HCT116 (cell line): ENCODE results near the gene PARVA. TPM values are rescaled to one million over a fixed set of nuclear protein-coding genes. Genes with fewer than 3 reads are reported as not detected.
A peak's percentile ranks its signal among the peaks of the same experiment; 100 is the strongest.

Experiments
- ATAC-seq: fragments of 200-7000 bp; cut with Tn5 transposase; 2 replicates; pipeline ENCODE4 v1.9.1; 2020; ENCODE audit warnings: mild to moderate bottlenecking, moderate library complexity
- BruUV-seq: library from RNA; stranded (reverse); fragments of 400-500 nt; replicated peaks from 2 replicates; lab custom pipeline; 2021; lab: Mats Ljungman, UMichigan
- CTCF ChIA-PET: fragments of 300-600 bp; sonication (Branson Sonifier 250); formaldehyde crosslinking; loops from one replicate; lab custom pipeline; 2021; ENCODE audit warnings: antibody characterized with exemption; lab: Charles Lee
- POLR2A ChIA-PET: fragments of 300-600, 350-600 bp; sonication (Branson Sonifier 250); formaldehyde crosslinking; loops from one replicate; lab custom pipeline; 2021; ENCODE audit warnings: antibody characterized with exemption; lab: Charles Lee
- RAD21 ChIA-PET, 2 experiments: fragments of 300-600 bp; sonication (Branson Sonifier 250); formaldehyde crosslinking; loops; one replicate each; lab custom pipeline; 2023; ENCODE audit warnings: low total read pairs in 2 of 2; ENCODE audit not compliant: uncharacterized antibody in 2 of 2, unreplicated experiment in 2 of 2, low non-redundant PET in 1 of 2; lab: Charles Lee
- DNase-seq: peaks from one replicate; pipeline ENCODE4 v3.0.0-alpha.2; 2010; ENCODE audit warnings: low read depth, low spot score
- H2AFZ ChIP-seq: fragments of 200-600 bp; shearing (Covaris generic), sonication (generic); 2 replicates; pipeline ENCODE4 v1.6.1; 2017; ENCODE audit warnings: low read depth, mixed run types, mixed read lengths, antibody characterized with exemption, low read length; ENCODE audit not compliant: poor library complexity, severe bottlenecking
- H3K27ac ChIP-seq: 2 replicates; pipeline ENCODE4 v1.5.1; 2012; ENCODE audit warnings: low read depth, low read length
- H3K27me3 ChIP-seq: fragments of 200-600 bp; sonication (generic); 2 replicates; pipeline ENCODE4 v1.6.1; 2016; ENCODE audit warnings: mixed run types, low read length, mixed read lengths; ENCODE audit not compliant: insufficient read depth
- H3K36me3 ChIP-seq, 2 experiments: fragments of 200-500 bp in 1 of 2; fragments of 200-600 bp in 1 of 2; sonication (Bioruptor generic) in 1 of 2; sonication (generic) in 1 of 2; 2 replicates each; pipeline versions ENCODE4 v1.5.1 to v1.6.1; 2014 to 2016; ENCODE audit warnings: low read length in 2 of 2, inconsistent platforms in 1 of 2, mixed read lengths in 1 of 2, mixed run types in 1 of 2; ENCODE audit not compliant: insufficient read depth in 2 of 2, control insufficient read depth in 1 of 2
- H3K4me1 ChIP-seq, 2 experiments: fragments of 200-600 bp in 1 of 2; sonication (generic) in 1 of 2; 2 replicates each; pipeline versions ENCODE4 v1.5.1 to v1.6.1; 2012 to 2017; ENCODE audit warnings: low read length in 2 of 2, inconsistent platforms in 1 of 2, mild to moderate bottlenecking in 1 of 2, mixed read lengths in 1 of 2, mixed run types in 1 of 2, moderate library complexity in 1 of 2; ENCODE audit not compliant: insufficient read depth in 2 of 2, control insufficient read depth in 1 of 2
- H3K4me2 ChIP-seq: fragments of 200-600 bp; sonication (generic); 2 replicates; pipeline ENCODE4 v1.6.1; 2017; ENCODE audit warnings: mixed run types, low read length, mixed read lengths
- H3K4me3 ChIP-seq, 2 experiments: fragments of 200-600 bp in 1 of 2; sonication (generic) in 1 of 2; replicated peaks in 1 of 2; 2 replicates each; pipeline ENCODE4 v1.5.1; 2011 to 2016; ENCODE audit warnings: low read length in 2 of 2, control low read depth in 1 of 2, low read depth in 1 of 2, mild to moderate bottlenecking in 1 of 2, mixed read lengths in 1 of 2, mixed run types in 1 of 2
- H3K79me2 ChIP-seq: fragments of 200-600 bp; sonication (generic); 2 replicates; pipeline ENCODE4 v1.6.1; 2017; ENCODE audit warnings: mild to moderate bottlenecking, mixed run types, low read length, moderate library complexity, mixed read lengths; ENCODE audit not compliant: insufficient read depth
- H3K9ac ChIP-seq: fragments of 200-600 bp; sonication (generic); 2 replicates; pipeline ENCODE4 v1.6.1; 2016; ENCODE audit warnings: low read length, mixed read lengths
- H3K9me2 ChIP-seq: fragments of 200-600 bp; sonication (generic), shearing (Covaris generic); 2 replicates; pipeline ENCODE4 v1.6.1; 2017; ENCODE audit warnings: mixed run types, mild to moderate bottlenecking, moderate library complexity; ENCODE audit not compliant: insufficient read depth
- H3K9me3 ChIP-seq, 2 experiments: fragments of 200-500 bp in 1 of 2; fragments of 200-600 bp in 1 of 2; sonication (Bioruptor generic) in 1 of 2; sonication (generic) in 1 of 2; 2 replicates each; pipeline ENCODE4 v1.6.1; 2014 to 2017; ENCODE audit warnings: low read length in 2 of 2, mixed read lengths in 2 of 2, inconsistent platforms in 1 of 2, low read depth in 1 of 2, mild to moderate bottlenecking in 1 of 2, mixed run types in 1 of 2, moderate library complexity in 1 of 2; ENCODE audit not compliant: control insufficient read depth in 1 of 2, insufficient read depth in 1 of 2
- H4K20me1 ChIP-seq: fragments of 200-600 bp; sonication (generic), shearing (Covaris generic); 2 replicates; pipeline ENCODE4 v1.6.1; 2017; ENCODE audit warnings: mixed run types, mild to moderate bottlenecking, moderate library complexity; ENCODE audit not compliant: insufficient read depth
- CBX3 ChIP-seq: IDR thresholded peaks from 2 replicates; pipeline ENCODE4 v1.6.1; 2012; ENCODE audit warnings: low read depth
- JUND ChIP-seq: IDR thresholded peaks from 2 replicates; pipeline ENCODE4 v1.6.1; 2012
- RAD21 ChIP-seq: IDR thresholded peaks from 2 replicates; pipeline ENCODE4 v1.6.1; 2012; ENCODE audit warnings: low read depth, mild to moderate bottlenecking
- ZFX ChIP-seq: fragments of 450-650 bp; IDR thresholded peaks from 2 replicates; pipeline ENCODE4 v1.6.1; 2017
- intact Hi-C: fragments of 100-400 bp; cut with micrococcal nuclease; formaldehyde crosslinking; loops from 2 replicates; pipeline ENCODE4 v1.10.0; 2022
- total RNA-seq: library from RNA; stranded (reverse); gene quantifications from one replicate; pipeline ENCODE4 v1.2.1, GENCODE V29; 2021; ENCODE audit not compliant: unreplicated experiment
- TF ChIP-seq, protein P1 (sequence below): IDR thresholded peaks from 2 replicates; pipeline ENCODE4 v1.6.1; 2012; ENCODE audit warnings: low read depth
- TF ChIP-seq, protein P2 (sequence below), 3 experiments: fragments of 200-600 bp in 1 of 3; sonication (generic) in 1 of 3; IDR thresholded peaks in 2 of 3; conservative IDR thresholded peaks in 1 of 3; 2 replicates each; pipeline ENCODE4 v1.5.1; 2012 to 2017; ENCODE audit warnings: low read depth in 2 of 3, low read length in 2 of 3, antibody characterized with exemption in 1 of 3, borderline replicate concordance in 1 of 3, control low read depth in 1 of 3, mild to moderate bottlenecking in 1 of 3, mixed read lengths in 1 of 3, mixed run types in 1 of 3, moderate library complexity in 1 of 3; ENCODE audit not compliant: insufficient read depth in 1 of 3

The PARVA gene
- total RNA-seq, 1 experiment from 2014 or later = 18.4 TPM

DNA sequence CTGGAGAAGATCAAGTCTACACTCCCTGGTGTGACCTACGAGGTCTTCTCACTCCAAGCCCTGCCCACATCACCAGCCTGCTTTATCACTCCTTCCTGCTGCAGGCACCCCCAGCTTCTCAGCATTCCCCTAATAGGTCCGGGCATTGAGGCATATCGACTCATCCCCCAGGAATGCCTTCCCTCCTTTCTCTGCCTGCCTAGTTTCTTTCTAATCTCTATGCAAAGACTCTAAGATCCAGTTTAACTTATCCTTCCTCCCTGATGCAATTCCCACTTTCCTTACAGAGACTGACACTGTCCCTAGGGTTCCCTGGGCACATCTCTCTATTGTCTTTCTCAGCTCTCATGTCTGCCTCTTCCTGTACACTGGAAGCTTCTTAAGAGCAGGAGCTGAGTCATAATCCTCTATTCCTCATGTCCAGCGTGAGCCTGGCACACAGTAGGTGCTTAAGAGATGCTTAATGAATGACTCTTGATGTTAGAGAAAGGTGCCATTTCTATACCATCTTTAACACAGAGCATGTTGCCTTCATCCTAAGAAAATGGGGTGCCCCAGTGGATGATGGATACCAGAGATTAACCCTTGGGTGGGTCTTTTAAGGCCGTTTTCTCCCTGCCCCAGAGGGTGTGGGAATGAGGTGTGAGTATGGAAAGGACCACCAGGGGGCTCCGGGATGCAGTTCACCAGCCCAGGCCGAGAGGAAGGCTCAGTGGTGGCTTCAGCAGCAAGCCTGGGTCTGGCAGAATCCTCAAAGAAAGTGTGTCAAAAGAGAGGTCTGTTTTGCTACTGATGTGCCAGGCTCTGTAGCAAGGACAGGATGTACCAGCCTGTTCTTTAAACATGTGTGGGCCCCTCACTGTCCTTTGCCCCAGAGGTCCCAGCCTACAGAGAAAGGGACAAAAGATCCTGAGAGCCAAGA, 34.7 kb downstream of the PARVA start:
- ChIA-PET RAD21 (interaction anchor here in 1 of 2 experiments (0.6 to 1.8 kb wide), 2 partner anchors 410 to 476 kb away, joined by 3 to 5 read pairs; no protein-coding TSS in a partner anchor), CTCF (interaction anchor here (0.9 to 2.9 kb wide), 6 partner anchors 8 to 477 kb away, joined by 3 to 15 read pairs (median 4); partner anchors contain the start of gene PARVA), POLR2A (no interaction called here)
- Histone ChIP-seq H4K20me1 (no peaks in the 10 kb centered on the region), H2AFZ (no peak overlapping the region), H3K4me2 (peak overlapping the region; percentile 71), H3K4me3 (peak overlapping the region in 1 of 2 experiments; percentile 39; a peak in 2 of 4 replicates), H3K36me3 (no peaks in the 10 kb centered on the region), H3K27me3 (no peaks in the 10 kb centered on the region), H3K4me1 (peaks cover 5 to 16% of the 10 kb centered on the region in 2 experiments; a peak in 3 of 4 replicates), H3K27ac (peak overlapping the region; percentile 6; the same call in 1 of the 2 replicates), H3K9ac (peak overlapping the region; percentile 29; the same call in 1 of the 2 replicates), H3K79me2 (no peaks in the 10 kb centered on the region), H3K9me2 (no peaks in the 10 kb centered on the region), H3K9me3 (no peaks in the 10 kb centered on the region)
- intact Hi-C loops = loop anchor here (1.0 to 5.0 kb wide), 3 partner anchors 260 to 476 kb away; partner anchors contain the start of gene TEAD1
- peak; percentile 96 for ATAC-seq
- TF ChIP-seq, protein P1, sequence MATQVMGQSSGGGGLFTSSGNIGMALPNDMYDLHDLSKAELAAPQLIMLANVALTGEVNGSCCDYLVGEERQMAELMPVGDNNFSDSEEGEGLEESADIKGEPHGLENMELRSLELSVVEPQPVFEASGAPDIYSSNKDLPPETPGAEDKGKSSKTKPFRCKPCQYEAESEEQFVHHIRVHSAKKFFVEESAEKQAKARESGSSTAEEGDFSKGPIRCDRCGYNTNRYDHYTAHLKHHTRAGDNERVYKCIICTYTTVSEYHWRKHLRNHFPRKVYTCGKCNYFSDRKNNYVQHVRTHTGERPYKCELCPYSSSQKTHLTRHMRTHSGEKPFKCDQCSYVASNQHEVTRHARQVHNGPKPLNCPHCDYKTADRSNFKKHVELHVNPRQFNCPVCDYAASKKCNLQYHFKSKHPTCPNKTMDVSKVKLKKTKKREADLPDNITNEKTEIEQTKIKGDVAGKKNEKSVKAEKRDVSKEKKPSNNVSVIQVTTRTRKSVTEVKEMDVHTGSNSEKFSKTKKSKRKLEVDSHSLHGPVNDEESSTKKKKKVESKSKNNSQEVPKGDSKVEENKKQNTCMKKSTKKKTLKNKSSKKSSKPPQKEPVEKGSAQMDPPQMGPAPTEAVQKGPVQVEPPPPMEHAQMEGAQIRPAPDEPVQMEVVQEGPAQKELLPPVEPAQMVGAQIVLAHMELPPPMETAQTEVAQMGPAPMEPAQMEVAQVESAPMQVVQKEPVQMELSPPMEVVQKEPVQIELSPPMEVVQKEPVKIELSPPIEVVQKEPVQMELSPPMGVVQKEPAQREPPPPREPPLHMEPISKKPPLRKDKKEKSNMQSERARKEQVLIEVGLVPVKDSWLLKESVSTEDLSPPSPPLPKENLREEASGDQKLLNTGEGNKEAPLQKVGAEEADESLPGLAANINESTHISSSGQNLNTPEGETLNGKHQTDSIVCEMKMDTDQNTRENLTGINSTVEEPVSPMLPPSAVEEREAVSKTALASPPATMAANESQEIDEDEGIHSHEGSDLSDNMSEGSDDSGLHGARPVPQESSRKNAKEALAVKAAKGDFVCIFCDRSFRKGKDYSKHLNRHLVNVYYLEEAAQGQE = no peak
- TF ChIP-seq JUND (peak; percentile 43), RAD21 (peak; percentile 84), CBX3 (no peak), ZFX (no peak)
- TF ChIP-seq, protein P2, sequence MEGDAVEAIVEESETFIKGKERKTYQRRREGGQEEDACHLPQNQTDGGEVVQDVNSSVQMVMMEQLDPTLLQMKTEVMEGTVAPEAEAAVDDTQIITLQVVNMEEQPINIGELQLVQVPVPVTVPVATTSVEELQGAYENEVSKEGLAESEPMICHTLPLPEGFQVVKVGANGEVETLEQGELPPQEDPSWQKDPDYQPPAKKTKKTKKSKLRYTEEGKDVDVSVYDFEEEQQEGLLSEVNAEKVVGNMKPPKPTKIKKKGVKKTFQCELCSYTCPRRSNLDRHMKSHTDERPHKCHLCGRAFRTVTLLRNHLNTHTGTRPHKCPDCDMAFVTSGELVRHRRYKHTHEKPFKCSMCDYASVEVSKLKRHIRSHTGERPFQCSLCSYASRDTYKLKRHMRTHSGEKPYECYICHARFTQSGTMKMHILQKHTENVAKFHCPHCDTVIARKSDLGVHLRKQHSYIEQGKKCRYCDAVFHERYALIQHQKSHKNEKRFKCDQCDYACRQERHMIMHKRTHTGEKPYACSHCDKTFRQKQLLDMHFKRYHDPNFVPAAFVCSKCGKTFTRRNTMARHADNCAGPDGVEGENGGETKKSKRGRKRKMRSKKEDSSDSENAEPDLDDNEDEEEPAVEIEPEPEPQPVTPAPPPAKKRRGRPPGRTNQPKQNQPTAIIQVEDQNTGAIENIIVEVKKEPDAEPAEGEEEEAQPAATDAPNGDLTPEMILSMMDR (IDR thresholded peaks at IDR 0.05 in 2 of 3, conservative IDR thresholded peaks at IDR 0.05 in 1 of 3; ENCODE audit: borderline replicate concordance in 1 of 3, insufficient read depth in 1 of 3, low read depth in 2 of 3, low read length in 2 of 3) = peak; percentile 75 to 90 (median 82); a peak in 5 of 6 replicates
- BruUV-seq = no TSS peak
- peak; percentile 56 for DNase-seq
